ENCODE results near the gene TSPAN17.
"Not testable (repeated sequence)": the region's sequence is repeated elsewhere in the genome, so short reads cannot be mapped to it uniquely, and the experiment has no call there.

TSPAN17 gene

GRCh38 chr5:176647030-176647842 lies at the start of gene TSPAN17:
TSS of gene TSPAN17 (plus strand) at chr5:176647484. CDS start at chr5:176647616, 132 bp downstream.
- DNase-seq (ENCODE audit: low spot score) = peak; percentile 98

- not testable (repeated sequence) for DNase-seq (ENCODE audit: low spot score)
Observed at GRCh38 chr5:176599749-176600430, 47.4 kb upstream of the TSPAN17 start.

GRCh38 chr5:176601901-176602482 lies 45.3 kb upstream of the TSPAN17 start:
- no peak for DNase-seq (ENCODE audit: low spot score)

- no peak for DNase-seq (ENCODE audit: low spot score)
Observed at GRCh38 chr5:176603091-176603490, 44.2 kb upstream of the TSPAN17 start.

GRCh38 chr5:176606032-176606431 lies 41.3 kb upstream of the TSPAN17 start:
- no peak for DNase-seq (ENCODE audit: low spot score)

GRCh38 chr5:176606875-176607274 lies 40.4 kb upstream of the TSPAN17 start:
- DNase-seq (ENCODE audit: low spot score) = no peak

GRCh38 chr5:176608142-176608705 lies 39.1 kb upstream of the TSPAN17 start:
- DNase-seq (ENCODE audit: low spot score) = no peak

- no peak for DNase-seq (ENCODE audit: low spot score)
Observed at GRCh38 chr5:176608937-176609723, 38.2 kb upstream of the TSPAN17 start.

- peak; percentile 96 for DNase-seq (ENCODE audit: low spot score)
Observed at GRCh38 chr5:176609724-176610434, 37.4 kb upstream of the TSPAN17 start, which contains the start of gene GPRIN1. TSS of gene GPRIN1 (minus strand) at chr5:176610156. CDS start at chr5:176599834, 10,322 bp downstream.

GRCh38 chr5:176610435-176610773 lies 36.9 kb upstream of the TSPAN17 start:
- DNase-seq (ENCODE audit: low spot score) = peak; percentile 73

GRCh38 chr5:176611435-176611834 lies 35.8 kb upstream of the TSPAN17 start:
- peak; percentile 84 for DNase-seq (ENCODE audit: low spot score)

- no peak for DNase-seq (ENCODE audit: low spot score)
Observed at GRCh38 chr5:176612008-176612407, 35.3 kb upstream of the TSPAN17 start.

GRCh38 chr5:176612855-176613254 lies 34.4 kb upstream of the TSPAN17 start:
- DNase-seq (ENCODE audit: low spot score) = no peak

GRCh38 chr5:176614805-176615478 lies 32.3 kb upstream of the TSPAN17 start:
- no peak for DNase-seq (ENCODE audit: low spot score)

GRCh38 chr5:176616511-176616910 lies 30.8 kb upstream of the TSPAN17 start:
- DNase-seq (ENCODE audit: low spot score) = no peak

GRCh38 chr5:176618783-176619182 lies 28.5 kb upstream of the TSPAN17 start:
- no peak for DNase-seq (ENCODE audit: low spot score)

GRCh38 chr5:176619203-176619568 lies 28.1 kb upstream of the TSPAN17 start:
- no peak for DNase-seq (ENCODE audit: low spot score)

GRCh38 chr5:176619569-176620332 lies 27.5 kb upstream of the TSPAN17 start:
- DNase-seq (ENCODE audit: low spot score) = no peak

- DNase-seq (ENCODE audit: low spot score) = no peak
Observed at GRCh38 chr5:176620333-176620981, 26.8 kb upstream of the TSPAN17 start.

Data from HuH-7.5 (cell line).